Endodermal cell (in vitro differentiated cells): ENCODE results near the gene CYP4F2. TPM values are rescaled to one million over a fixed set of nuclear protein-coding genes. Genes with fewer than 3 reads are reported as not detected.

Experiments used
- DNase-seq: peaks from one replicate; pipeline ENCODE4 v3.0.0-alpha.2; 2017
- H3K27ac ChIP-seq: 2 replicates; pipeline ENCODE4 v1.5.1; 2013; ENCODE audit warnings: mild to moderate bottlenecking, low read depth, low read length, moderate library complexity
- H3K27me3 ChIP-seq: 2 replicates; pipeline ENCODE4 v1.6.1; 2013; ENCODE audit warnings: mild to moderate bottlenecking, low read length, moderate library complexity; ENCODE audit not compliant: insufficient read depth, control insufficient read depth, poor library complexity, severe bottlenecking
- H3K36me3 ChIP-seq: 2 replicates; pipeline ENCODE4 v1.7.0; 2013; ENCODE audit warnings: mild to moderate bottlenecking, low read length, moderate library complexity; ENCODE audit not compliant: control insufficient read depth, insufficient read depth
- H3K4me1 ChIP-seq: one replicate; pipeline ENCODE4 v1.7.0; 2013; ENCODE audit warnings: low read length; ENCODE audit not compliant: control insufficient read depth, insufficient read depth
- H3K4me3 ChIP-seq: 2 replicates; pipeline ENCODE4 v1.5.1; 2013; ENCODE audit warnings: mild to moderate bottlenecking, low read length, moderate library complexity
- H3K9ac ChIP-seq: 2 replicates; pipeline ENCODE4 v1.6.1; 2013; ENCODE audit warnings: mild to moderate bottlenecking, low read length, moderate library complexity; ENCODE audit not compliant: poor library complexity, severe bottlenecking; ENCODE audit errors: extremely low read depth
- H3K9me3 ChIP-seq: 2 replicates; pipeline ENCODE4 v1.6.1; 2013; ENCODE audit warnings: mild to moderate bottlenecking, low read length, moderate library complexity; ENCODE audit not compliant: control insufficient read depth
- H3K27ac Mint-ChIP-seq: 2 replicates; pipeline ENCODE4 v1.8.0; 2020; ENCODE audit warnings: mixed read lengths
- H3K27me3 Mint-ChIP-seq: 2 replicates; pipeline ENCODE4 v1.8.0; 2021; ENCODE audit warnings: mild to moderate bottlenecking, mixed read lengths; ENCODE audit not compliant: insufficient read depth
- H3K36me3 Mint-ChIP-seq: 2 replicates; pipeline ENCODE4 v1.8.0; 2020; ENCODE audit warnings: low read depth, mixed read lengths
- H3K4me1 Mint-ChIP-seq: 2 replicates; pipeline ENCODE4 v1.8.0; 2020; ENCODE audit warnings: mixed read lengths
- H3K4me3 Mint-ChIP-seq: 2 replicates; pipeline ENCODE4 v1.8.0; 2020; ENCODE audit warnings: mild to moderate bottlenecking, moderate library complexity, mixed read lengths
- H3K9me3 Mint-ChIP-seq: 2 replicates; pipeline ENCODE4 v1.8.0; 2020; ENCODE audit warnings: mild to moderate bottlenecking, mixed read lengths
- WGBS, 2 experiments: methylation state at CpG; one replicate each; pipeline versions ENCODE4 v1.1.5 to v1.1.7; 2013; ENCODE audit warnings: missing lambda C conversion rate in 2 of 2, mixed read lengths in 1 of 2; ENCODE audit not compliant: insufficient coverage in 1 of 2, insufficient read length in 1 of 2; 5-methylcytosine and 5-hydroxymethylcytosine counted together
- total RNA-seq, 2 donors: library from RNA; stranded (reverse); fragmentation: NEBNext Ultra II Directional in 1 of 2; extraction: Animal tissue kit (Norgen Biotek cat#: 25700) in 1 of 2; gene quantifications; 2 replicates in 1 of 2; 3 replicates in 1 of 2; pipeline ENCODE4 v1.2.1, GENCODE V29; 2021
- TF ChIP-seq, protein P1 (sequence below): fragments of 200-600 bp; sonication (generic); conservative IDR thresholded peaks from 2 replicates; pipeline ENCODE4 v1.5.0; 2021; ENCODE audit warnings: antibody characterized with exemption, mild to moderate bottlenecking

The CYP4F2 gene
- total RNA-seq, 2 donors from 2014 or later: not detected

DNA sequence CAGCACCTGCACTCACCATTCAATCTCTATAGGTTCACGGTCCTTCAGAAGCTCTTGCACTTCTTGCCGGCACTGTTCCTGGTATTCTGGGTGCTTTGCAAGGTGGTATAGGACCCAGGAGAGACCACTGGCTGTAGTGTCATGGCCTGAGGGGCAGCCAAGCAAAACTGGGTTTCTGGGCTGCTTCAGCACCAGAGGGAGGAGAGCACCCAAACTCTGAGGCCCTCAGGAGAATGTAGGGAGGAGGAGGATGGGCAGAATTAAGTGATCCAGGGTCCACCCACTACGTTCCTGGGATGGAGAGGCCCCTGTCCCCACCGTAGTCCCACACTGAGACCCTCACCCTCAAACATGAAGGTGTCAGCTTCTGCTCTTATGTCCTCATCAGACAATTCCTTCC is 24.1 kb upstream of the CYP4F2 start:
- Mint-ChIP-seq H3K9me3 (peaks cover 91% of the 10 kb centered on the region), H3K4me1 (no peaks in the 10 kb centered on the region), H3K27ac (no peak overlapping the region), H3K36me3 (no peaks in the 10 kb centered on the region), H3K27me3 (no peaks in the 10 kb centered on the region), H3K4me3 (no peak overlapping the region)
- no peaks in the 10 kb centered on the region for H3K27me3 ChIP-seq
- H3K9me3 ChIP-seq: peaks cover 42% of the 10 kb centered on the region
- TF ChIP-seq, protein P1, sequence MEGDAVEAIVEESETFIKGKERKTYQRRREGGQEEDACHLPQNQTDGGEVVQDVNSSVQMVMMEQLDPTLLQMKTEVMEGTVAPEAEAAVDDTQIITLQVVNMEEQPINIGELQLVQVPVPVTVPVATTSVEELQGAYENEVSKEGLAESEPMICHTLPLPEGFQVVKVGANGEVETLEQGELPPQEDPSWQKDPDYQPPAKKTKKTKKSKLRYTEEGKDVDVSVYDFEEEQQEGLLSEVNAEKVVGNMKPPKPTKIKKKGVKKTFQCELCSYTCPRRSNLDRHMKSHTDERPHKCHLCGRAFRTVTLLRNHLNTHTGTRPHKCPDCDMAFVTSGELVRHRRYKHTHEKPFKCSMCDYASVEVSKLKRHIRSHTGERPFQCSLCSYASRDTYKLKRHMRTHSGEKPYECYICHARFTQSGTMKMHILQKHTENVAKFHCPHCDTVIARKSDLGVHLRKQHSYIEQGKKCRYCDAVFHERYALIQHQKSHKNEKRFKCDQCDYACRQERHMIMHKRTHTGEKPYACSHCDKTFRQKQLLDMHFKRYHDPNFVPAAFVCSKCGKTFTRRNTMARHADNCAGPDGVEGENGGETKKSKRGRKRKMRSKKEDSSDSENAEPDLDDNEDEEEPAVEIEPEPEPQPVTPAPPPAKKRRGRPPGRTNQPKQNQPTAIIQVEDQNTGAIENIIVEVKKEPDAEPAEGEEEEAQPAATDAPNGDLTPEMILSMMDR: no peak
- no peak overlapping the region for H3K4me3 ChIP-seq
- 60% methylated on average over 4 of the region's 4 CpGs; no CpG with 5 or more reads in 1 of the 2 experiments for WGBS, 2 experiments
- no peak for DNase-seq
- H3K27ac ChIP-seq: no peak overlapping the region
- H3K9ac ChIP-seq: no peak overlapping the region
- H3K4me1 ChIP-seq: no peaks in the 10 kb centered on the region
- H3K36me3 ChIP-seq: no peaks in the 10 kb centered on the region

DNA sequence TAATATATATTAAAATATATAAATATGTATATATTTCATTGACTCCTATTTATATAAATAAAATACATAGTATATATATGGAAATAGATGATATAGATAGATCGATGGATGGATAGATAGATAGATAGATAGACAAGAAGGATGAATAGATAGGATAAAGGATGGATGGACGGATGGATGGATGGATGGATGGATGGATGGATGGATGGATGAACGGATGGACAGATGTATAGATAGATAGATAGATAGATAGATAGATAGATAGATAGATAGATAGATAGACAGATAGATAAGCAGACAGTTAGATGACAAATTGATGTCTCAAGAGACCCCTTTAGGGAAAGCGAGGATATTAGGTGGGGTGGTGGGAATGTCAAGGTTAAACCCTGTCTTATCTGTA is 21.4 kb upstream of the CYP4F2 start:
- no peak for DNase-seq
- no peaks in the 10 kb centered on the region for H3K27me3 ChIP-seq
- H3K9me3 ChIP-seq: peaks cover 58% of the 10 kb centered on the region
- Mint-ChIP-seq H3K36me3 (no peaks in the 10 kb centered on the region), H3K9me3 (peaks cover 91% of the 10 kb centered on the region), H3K27me3 (no peaks in the 10 kb centered on the region), H3K27ac (no peak overlapping the region), H3K4me1 (no peaks in the 10 kb centered on the region), H3K4me3 (no peak overlapping the region)
- H3K4me1 ChIP-seq: no peaks in the 10 kb centered on the region
- no peak overlapping the region for H3K9ac ChIP-seq
- no peaks in the 10 kb centered on the region for H3K36me3 ChIP-seq
- no peak overlapping the region for H3K27ac ChIP-seq
- H3K4me3 ChIP-seq: no peak overlapping the region
- TF ChIP-seq, protein P1: no peak
- WGBS, 2 experiments: 66 to 75% methylated on average over 2 to 4 of the region's 4 CpGs

DNA sequence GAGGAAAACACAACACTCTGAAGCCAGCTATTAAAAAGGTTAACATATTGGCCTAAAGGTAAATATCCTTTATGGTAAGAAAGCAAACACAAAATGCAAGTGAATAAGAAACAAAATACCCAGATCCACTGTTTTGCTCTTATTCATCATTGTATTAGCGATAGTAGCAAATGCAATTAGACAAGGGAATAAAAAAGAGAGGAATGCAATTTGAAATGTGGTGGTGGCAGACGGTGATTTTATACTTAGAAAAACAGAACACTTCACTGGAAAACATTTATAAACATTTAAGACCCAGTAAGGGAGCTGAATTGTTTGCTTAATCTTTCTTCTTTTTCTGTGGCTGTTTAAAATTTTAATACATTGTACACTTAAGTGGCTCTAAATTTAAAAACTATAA is 17.2 kb upstream of the CYP4F2 start:
- Mint-ChIP-seq H3K4me3 (no peak overlapping the region), H3K27ac (no peak overlapping the region), H3K9me3 (peaks cover 83% of the 10 kb centered on the region), H3K4me1 (no peaks in the 10 kb centered on the region), H3K36me3 (peaks cover 1% of the 10 kb centered on the region), H3K27me3 (no peaks in the 10 kb centered on the region)
- WGBS, 2 experiments: no CpG with 5 or more reads among the region's 2 CpGs
- DNase-seq: no peak
- Histone ChIP-seq H3K4me3 (no peak overlapping the region), H3K27ac (no peak overlapping the region), H3K9ac (no peak overlapping the region), H3K36me3 (no peaks in the 10 kb centered on the region), H3K4me1 (no peaks in the 10 kb centered on the region), H3K27me3 (no peaks in the 10 kb centered on the region), H3K9me3 (peaks cover 50% of the 10 kb centered on the region)
- TF ChIP-seq, protein P1: no peak
